Fibroblast of mammary gland (primary cell): ENCODE results near the gene TMEM163.

Experiments
- DNase-seq: peaks from one replicate; pipeline ENCODE4 v3.0.0-alpha.2; 2010; ENCODE audit warnings: low read depth
- H3K4me3 ChIP-seq: 2 replicates; pipeline ENCODE4 v1.5.1; 2011; ENCODE audit warnings: low read depth, mild to moderate bottlenecking, low read length, moderate library complexity; ENCODE audit not compliant: control insufficient read depth
- CTCF ChIP-seq: conservative IDR thresholded peaks from 2 replicates; pipeline ENCODE4 v1.5.1; 2011; ENCODE audit warnings: low read depth, low read length, inconsistent platforms; ENCODE audit not compliant: control insufficient read depth, insufficient read depth

TMEM163 gene

GRCh38 chr2:134718817-134719814 is at the start of gene TMEM163:
Gene TMEM163, minus strand, starts transcription at chr2:134719000.
- H3K4me3 ChIP-seq: no peak within 1 kb of the TSS
- no peak for TF ChIP-seq CTCF
- DNase-seq: no peak

GRCh38 chr2:134766583-134766982 is 47.8 kb upstream of the TMEM163 start:
- DNase-seq: no peak
- no peak for TF ChIP-seq CTCF
- no peak overlapping the region for H3K4me3 ChIP-seq

DNA sequence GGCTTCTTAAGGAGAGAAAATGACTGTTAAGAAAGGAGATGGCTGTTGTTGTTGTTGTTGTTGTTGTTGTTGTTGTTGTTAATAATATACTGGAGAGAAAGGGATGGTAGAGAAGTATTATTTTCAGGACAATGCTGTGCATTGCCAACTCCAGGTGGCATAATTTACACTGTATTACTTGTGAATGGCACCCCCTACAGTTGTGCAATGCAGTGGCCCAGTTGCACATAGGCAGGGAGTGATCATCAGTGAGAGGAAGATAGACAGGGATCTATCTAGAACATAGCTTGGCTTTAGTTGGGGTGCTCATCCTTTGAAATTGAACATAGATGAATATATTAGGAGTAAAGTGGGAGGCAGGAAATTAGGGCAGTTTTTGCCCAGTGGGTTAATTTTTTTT is 47.2 kb upstream of the TMEM163 start:
- no peak for TF ChIP-seq CTCF
- no peak for DNase-seq
- H3K4me3 ChIP-seq: no peak overlapping the region

GRCh38 chr2:134764164-134764563 is 45.4 kb upstream of the TMEM163 start:
- DNase-seq: no peak
- H3K4me3 ChIP-seq: no peak overlapping the region
- no peak for TF ChIP-seq CTCF

DNA sequence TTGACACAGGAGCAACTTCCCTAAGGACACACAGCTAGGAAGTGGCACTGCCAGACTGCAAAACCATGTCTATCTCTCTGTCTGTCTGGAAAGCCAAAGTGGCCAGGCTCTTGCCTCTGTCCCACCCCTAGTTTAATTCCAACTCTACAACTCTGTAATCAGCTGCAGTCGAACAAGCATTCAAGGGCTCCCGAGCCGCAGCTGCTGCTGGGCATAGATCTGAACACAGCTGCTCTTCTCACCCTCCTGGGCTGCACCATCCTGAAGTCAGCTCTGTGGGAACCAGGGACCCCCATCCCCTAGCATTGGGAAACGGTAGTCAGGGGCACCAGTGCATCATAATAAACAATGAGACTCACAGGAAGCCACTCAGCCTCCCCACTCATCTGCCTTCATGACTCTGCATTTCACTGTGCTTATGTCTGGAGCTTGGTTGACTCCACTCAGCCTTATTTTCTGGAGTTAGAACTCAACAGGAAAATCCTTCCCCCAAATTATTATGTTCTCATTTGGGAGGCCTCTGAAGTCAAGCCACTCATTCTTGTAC is 44.4 kb upstream of the TMEM163 start:
- TF ChIP-seq CTCF: no peak
- DNase-seq: no peak
- no peak overlapping the region for H3K4me3 ChIP-seq

- TF ChIP-seq CTCF: no peak
- no peak overlapping the region for H3K4me3 ChIP-seq
- no peak for DNase-seq
Observed at GRCh38 chr2:134762508-134762907, 43.7 kb upstream of the TMEM163 start.
